A673 (cell line): ENCODE data around the gene RARRES2. TPM values are rescaled to one million over a fixed set of nuclear protein-coding genes. Genes with fewer than 3 reads are reported as not detected.

Experiments
- BruUV-seq: library from RNA; stranded (reverse); fragments of 400-500 nt; replicated peaks from 2 replicates; lab custom pipeline; 2021; lab: Mats Ljungman, UMichigan
- CTCF ChIA-PET: fragments of 300-600 bp; sonication (Branson Sonifier 250); formaldehyde crosslinking; loops from one replicate; lab custom pipeline; 2022; ENCODE audit warnings: antibody characterized with exemption; lab: Charles Lee
- POLR2A ChIA-PET: fragments of 300-600 bp; sonication (Branson Sonifier 250); formaldehyde crosslinking; loops from one replicate; lab custom pipeline; 2022; ENCODE audit warnings: antibody characterized with exemption; ENCODE audit not compliant: low non-redundant PET; lab: Charles Lee
- DNase-seq: peaks from one replicate; pipeline ENCODE4 v3.0.0-alpha.2; 2015; ENCODE audit warnings: low spot score
- H3K27ac ChIP-seq: fragments of 200-600 bp; sonication (generic); 2 replicates; pipeline ENCODE4 v1.5.1; 2016; ENCODE audit warnings: mixed run types, low read depth, mild to moderate bottlenecking, mixed read lengths, antibody characterized with exemption, low read length; ENCODE audit not compliant: poor library complexity, severe bottlenecking
- H3K27me3 ChIP-seq: fragments of 200-600 bp; sonication (generic); replicated peaks from 2 replicates; pipeline ENCODE4 v1.6.1; 2017; ENCODE audit warnings: mixed run types, low read depth, mild to moderate bottlenecking, mixed read lengths, antibody characterized with exemption, low read length; ENCODE audit not compliant: insufficient read depth, poor library complexity
- H3K36me3 ChIP-seq: fragments of 200-600 bp; sonication (generic); 2 replicates; pipeline ENCODE4 v1.6.1; 2016; ENCODE audit warnings: mixed run types, mild to moderate bottlenecking, mixed read lengths, antibody characterized with exemption, low read length; ENCODE audit not compliant: insufficient read depth, poor library complexity, severe bottlenecking
- H3K4me1 ChIP-seq: fragments of 200-600 bp; sonication (generic); 2 replicates; pipeline ENCODE4 v1.6.1; 2017; ENCODE audit warnings: mixed run types, mild to moderate bottlenecking, mixed read lengths, antibody characterized with exemption, low read length; ENCODE audit not compliant: insufficient read depth, poor library complexity, severe bottlenecking
- H3K4me3 ChIP-seq: fragments of 200-600 bp; sonication (generic); 2 replicates; pipeline ENCODE4 v1.5.1; 2016; ENCODE audit warnings: low read depth, mixed run types, mild to moderate bottlenecking, mixed read lengths, low read length; ENCODE audit not compliant: poor library complexity, severe bottlenecking
- H3K9me3 ChIP-seq: fragments of 200-600 bp; sonication (generic); 2 replicates; pipeline ENCODE4 v1.6.1; 2016; ENCODE audit warnings: mixed run types, low read depth, mild to moderate bottlenecking, mixed read lengths, antibody characterized with exemption, low read length; ENCODE audit not compliant: poor library complexity, severe bottlenecking
- EZH2 ChIP-seq: fragments of 200-600 bp; sonication (generic); IDR thresholded peaks from 2 replicates; pipeline ENCODE4 v1.6.1; 2017; ENCODE audit warnings: borderline replicate concordance, low read depth, mild to moderate bottlenecking, mixed read lengths, antibody characterized with exemption, low read length; ENCODE audit not compliant: poor library complexity, severe bottlenecking
- intact Hi-C: fragments of 100-400 bp; cut with micrococcal nuclease; formaldehyde crosslinking; loops from one replicate; pipeline ENCODE4 v1.10.0; 2022; ENCODE audit not compliant: unreplicated experiment
- total RNA-seq: library from RNA; stranded (reverse); gene quantifications from 2 replicates; pipeline ENCODE4 v1.2.3, GENCODE V29; 2021
- TF ChIP-seq, protein P1 (sequence below): fragments of 300-800, 200-600 bp; sonication (generic); conservative IDR thresholded peaks from 2 replicates; pipeline ENCODE4 v1.5.1; 2017; ENCODE audit warnings: low read depth, mild to moderate bottlenecking, antibody characterized with exemption, low read length, moderate library complexity, mixed read lengths

Gene RARRES2
- total RNA-seq, 1 experiment from 2014 or later: not detected

DNA sequence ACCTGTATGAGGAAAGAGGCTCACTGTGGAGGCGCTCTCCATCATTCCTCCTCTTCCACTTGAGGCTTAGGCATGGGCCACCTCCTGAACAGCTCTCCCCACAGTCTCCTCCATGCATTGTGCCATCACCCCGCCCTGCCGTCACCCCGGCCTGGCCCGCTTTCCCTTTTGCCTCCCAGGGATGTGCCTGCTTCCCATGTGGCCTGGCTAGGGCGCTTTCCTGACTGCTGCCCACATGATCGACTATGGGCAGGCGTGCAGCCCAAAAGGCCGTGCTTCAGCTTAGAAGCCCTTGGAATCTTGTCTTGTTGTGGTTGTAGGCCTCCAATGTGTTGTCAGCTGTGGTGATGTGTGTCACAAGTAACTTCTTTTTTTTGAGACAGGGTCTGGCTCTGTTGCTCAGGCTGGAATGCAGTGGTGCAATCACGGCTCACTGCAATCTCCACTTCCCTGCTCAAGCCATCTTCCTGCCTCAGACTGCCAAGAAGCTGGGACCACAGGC lies 16.3 kb downstream of the RARRES2 start:
- no peak for DNase-seq
- Histone ChIP-seq H3K4me1 (peaks cover 11% of the 10 kb centered on the region), H3K27me3 (no peaks in the 10 kb centered on the region), H3K36me3 (peaks cover 34% of the 10 kb centered on the region), H3K27ac (no peak overlapping the region), H3K9me3 (no peaks in the 10 kb centered on the region), H3K4me3 (no peak overlapping the region)
- no peak for TF ChIP-seq EZH2
- TF ChIP-seq, protein P1, sequence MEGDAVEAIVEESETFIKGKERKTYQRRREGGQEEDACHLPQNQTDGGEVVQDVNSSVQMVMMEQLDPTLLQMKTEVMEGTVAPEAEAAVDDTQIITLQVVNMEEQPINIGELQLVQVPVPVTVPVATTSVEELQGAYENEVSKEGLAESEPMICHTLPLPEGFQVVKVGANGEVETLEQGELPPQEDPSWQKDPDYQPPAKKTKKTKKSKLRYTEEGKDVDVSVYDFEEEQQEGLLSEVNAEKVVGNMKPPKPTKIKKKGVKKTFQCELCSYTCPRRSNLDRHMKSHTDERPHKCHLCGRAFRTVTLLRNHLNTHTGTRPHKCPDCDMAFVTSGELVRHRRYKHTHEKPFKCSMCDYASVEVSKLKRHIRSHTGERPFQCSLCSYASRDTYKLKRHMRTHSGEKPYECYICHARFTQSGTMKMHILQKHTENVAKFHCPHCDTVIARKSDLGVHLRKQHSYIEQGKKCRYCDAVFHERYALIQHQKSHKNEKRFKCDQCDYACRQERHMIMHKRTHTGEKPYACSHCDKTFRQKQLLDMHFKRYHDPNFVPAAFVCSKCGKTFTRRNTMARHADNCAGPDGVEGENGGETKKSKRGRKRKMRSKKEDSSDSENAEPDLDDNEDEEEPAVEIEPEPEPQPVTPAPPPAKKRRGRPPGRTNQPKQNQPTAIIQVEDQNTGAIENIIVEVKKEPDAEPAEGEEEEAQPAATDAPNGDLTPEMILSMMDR: no peak
- BruUV-seq: no TSS peak
- intact Hi-C loops: no loop called here
- ChIA-PET POLR2A (no interaction called here), CTCF (no interaction called here)

DNA sequence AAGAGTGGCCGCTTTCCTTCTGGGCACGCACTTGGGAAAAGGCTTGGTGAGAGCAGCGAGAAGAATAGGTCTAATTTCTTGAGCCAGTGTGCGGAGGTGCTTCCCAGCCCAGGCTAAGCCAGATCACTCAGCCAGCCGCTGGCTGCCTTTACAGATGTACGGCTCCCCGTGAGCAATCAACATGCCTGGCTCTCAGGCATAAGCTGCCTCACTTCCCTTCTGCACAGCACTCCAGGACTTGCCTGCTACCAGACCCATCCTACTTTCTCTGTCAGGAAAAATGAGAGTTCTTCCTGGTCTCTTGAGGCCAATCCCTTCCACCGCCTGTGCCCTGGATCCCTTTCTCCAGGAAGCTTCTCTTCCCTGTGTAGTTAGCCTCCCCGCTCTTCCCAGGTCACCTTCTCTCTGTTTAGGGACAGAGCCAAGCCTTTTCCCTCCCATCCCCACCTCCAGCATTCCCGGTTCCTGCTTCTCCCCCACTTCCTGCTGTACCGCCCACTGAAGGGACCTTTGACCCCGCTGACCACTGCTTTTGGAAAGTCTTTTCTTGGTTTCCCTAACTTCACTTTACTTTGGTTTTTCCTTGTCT lies 17.0 kb downstream of the RARRES2 start:
- H3K4me1 ChIP-seq: peaks cover 11% of the 10 kb centered on the region
- ChIA-PET CTCF (no interaction called here), POLR2A (no interaction called here)
- H3K36me3 ChIP-seq: peaks cover 34% of the 10 kb centered on the region
- DNase-seq: peak; percentile 42
- peak overlapping the region; percentile 87 for H3K4me3 ChIP-seq
- intact Hi-C loops: no loop called here
- H3K27ac ChIP-seq: peak overlapping the region; percentile 91
- no peaks in the 10 kb centered on the region for H3K9me3 ChIP-seq
- no peaks in the 10 kb centered on the region for H3K27me3 ChIP-seq
- no TSS peak for BruUV-seq
- no peak for TF ChIP-seq EZH2
- TF ChIP-seq, protein P1: no peak

DNA sequence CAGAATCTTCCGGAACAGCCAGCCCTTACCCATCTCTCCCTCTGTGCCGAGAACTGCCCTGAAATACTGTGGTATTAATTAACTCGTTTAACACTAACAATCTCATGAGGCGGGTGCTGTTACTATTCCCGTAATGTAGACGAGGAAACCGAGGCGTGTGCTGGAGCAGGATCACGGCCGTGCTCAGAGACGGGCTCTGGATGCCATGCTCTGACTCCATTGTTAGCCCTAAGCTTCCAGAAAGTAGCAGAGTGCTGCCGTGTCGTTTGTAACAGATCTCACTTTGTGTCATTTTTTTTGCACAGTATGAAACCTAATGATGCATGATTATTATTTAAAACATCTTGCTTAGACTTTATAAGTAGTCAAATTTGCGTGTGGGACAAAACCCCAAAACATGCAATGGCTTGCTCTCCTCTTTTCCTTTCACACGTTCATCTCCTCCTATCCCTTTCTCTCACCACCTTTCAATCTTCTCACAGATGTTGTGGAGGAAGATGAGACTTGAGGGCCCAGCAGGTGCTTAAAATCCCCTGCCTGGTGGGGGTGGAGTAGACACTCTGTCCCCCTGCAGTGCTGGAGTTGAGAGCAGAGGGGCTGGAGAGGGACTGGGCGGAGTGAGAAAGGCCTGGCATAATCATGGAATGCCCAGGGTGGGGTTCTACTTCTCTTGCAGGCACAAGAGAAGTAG lies 17.6 kb downstream of the RARRES2 start:
- no peaks in the 10 kb centered on the region for H3K27me3 ChIP-seq
- H3K4me1 ChIP-seq: peaks cover 11% of the 10 kb centered on the region
- ChIA-PET CTCF (no interaction called here), POLR2A (no interaction called here)
- H3K36me3 ChIP-seq: peaks cover 28% of the 10 kb centered on the region
- TSS peak; percentile 38 for BruUV-seq
- DNase-seq: peak; percentile 61
- no peak for TF ChIP-seq EZH2
- TF ChIP-seq, protein P1: no peak
- peak overlapping the region; percentile 87 for H3K4me3 ChIP-seq
- H3K27ac ChIP-seq: peak overlapping the region; percentile 91
- intact Hi-C loops: no loop called here
- H3K9me3 ChIP-seq: no peaks in the 10 kb centered on the region
